ENCODE data around the gene STIMATE.
A peak's percentile ranks its signal among the peaks of the same experiment; 100 is the strongest.

Gene STIMATE

GRCh38 chr3:52893723-52894122 lies 3.6 kb downstream of the STIMATE start:
- no peak for DNase-seq (ENCODE audit: low read depth)

DNA sequence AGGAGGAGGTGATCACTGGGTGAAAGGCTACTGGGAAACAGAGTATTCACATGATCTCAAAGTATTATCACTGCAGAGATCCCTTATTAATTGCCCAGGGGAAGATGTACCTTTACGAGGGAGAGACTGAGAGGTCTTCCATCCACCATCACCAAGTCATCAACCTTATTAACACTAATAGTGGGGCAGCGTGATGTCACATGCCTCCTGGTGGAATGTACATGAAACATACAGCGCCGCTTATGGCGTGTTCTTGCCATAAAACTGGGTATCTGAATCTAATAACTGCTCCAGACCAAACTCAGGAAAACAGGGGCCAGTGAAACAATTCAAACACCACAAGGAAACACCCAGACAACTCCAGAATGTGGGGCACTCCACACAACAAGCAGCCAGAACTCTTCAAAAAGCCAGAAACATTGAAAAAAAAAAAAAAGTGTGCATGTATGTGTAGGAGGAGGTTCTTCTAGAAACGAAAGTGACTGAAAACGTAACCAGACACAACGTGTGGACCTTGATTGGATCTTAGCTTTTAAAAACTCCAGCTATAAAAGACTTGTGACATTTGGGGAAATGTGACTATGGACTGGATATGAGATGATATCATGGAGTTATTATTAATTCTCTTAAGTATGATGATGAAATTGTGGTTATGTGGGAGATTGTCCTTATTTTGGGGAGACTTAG lies 4.6 kb downstream of the STIMATE start:
- no peak for DNase-seq (ENCODE audit: low read depth)

- no peak for DNase-seq (ENCODE audit: low read depth)
Observed at GRCh38 chr3:52892290-52892624, 5.1 kb downstream of the STIMATE start.

GRCh38 chr3:52891615-52892081 lies 5.7 kb downstream of the STIMATE start:
- DNase-seq (ENCODE audit: low read depth): no peak

- DNase-seq (ENCODE audit: low read depth): peak; percentile 20
Observed at GRCh38 chr3:52891164-52891563, 6.2 kb downstream of the STIMATE start.

GRCh38 chr3:52890735-52891134 lies 6.6 kb downstream of the STIMATE start:
- no peak for DNase-seq (ENCODE audit: low read depth)

- no peak for DNase-seq (ENCODE audit: low read depth)
Observed at GRCh38 chr3:52889901-52890300, 7.4 kb downstream of the STIMATE start.

DNA sequence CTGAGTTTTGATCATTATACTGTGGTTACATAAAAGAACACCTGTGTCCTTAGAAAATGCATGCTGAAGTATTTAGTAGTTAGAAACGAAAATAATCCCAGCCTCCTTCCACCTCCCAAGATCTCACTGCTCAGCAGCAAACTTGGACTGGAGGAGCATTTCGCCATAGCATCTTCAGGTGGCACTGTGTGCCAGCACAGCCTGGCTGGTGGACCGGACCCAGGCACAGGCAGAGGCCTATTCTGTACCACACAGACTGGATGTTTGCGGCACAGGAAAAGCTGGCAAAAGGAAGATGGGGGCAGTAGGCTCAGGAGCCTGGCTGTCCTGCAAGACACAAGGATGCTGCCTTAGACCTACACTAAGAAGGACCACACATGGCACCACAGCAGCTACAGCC lies 10.2 kb downstream of the STIMATE start:
- DNase-seq (ENCODE audit: low read depth): no peak

DNA sequence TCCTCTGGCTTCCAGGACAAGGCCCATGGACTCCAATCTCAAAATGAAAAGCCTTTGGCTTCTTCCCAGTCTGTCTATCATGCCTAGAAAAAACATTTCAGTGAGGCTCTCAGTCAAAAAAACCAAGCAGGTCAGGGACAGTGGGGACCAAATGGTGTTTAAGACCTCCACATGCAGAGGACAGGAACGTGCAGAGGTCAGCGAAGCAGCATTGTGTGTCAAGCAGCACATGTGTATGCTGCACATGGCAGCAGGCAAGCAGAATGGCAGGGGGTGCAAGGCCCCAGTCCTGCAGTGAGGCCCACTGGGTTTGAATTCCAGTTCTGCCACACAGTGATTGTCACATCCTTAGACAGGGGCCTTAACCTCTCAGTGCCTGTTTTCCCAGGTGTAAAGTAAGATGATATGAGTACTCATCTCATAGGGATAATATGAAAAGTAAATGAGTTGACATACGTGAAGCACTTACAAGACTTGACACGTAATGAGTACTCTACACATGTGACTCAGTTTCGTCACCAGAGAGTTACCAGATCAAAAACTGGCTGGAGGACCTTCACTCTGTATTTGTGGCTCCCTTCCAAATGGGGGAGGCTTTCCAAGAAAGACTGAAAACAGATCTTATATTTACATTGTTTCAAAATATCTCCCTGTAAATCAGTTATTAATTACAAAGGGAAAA lies 11.2 kb downstream of the STIMATE start:
- no peak for DNase-seq (ENCODE audit: low read depth)

- DNase-seq (ENCODE audit: low read depth): no peak
Observed at GRCh38 chr3:52882377-52882776, 15.0 kb downstream of the STIMATE start.

GRCh38 chr3:52881871-52882270 lies 15.5 kb downstream of the STIMATE start:
- no peak for DNase-seq (ENCODE audit: low read depth)

DNA sequence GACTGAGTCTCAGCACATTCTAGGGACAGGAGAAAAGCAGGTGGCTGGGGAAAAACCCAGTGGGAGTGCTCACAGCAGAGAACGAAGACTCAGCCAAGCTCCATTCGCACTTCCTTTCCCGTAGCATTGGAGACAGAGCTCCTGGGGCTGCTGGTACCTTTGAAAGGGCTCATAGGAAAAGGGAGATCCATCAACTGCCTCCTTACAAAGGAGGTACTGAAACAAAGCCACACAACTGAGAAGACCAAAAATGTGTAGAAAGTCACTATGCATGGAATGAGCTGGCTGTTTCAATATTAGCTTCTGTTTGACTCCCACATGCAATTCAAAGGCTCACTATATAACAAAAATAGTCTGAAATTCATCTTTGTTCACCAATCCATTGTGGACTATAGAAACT lies 16.9 kb downstream of the STIMATE start:
- no peak for DNase-seq (ENCODE audit: low read depth)

DNA sequence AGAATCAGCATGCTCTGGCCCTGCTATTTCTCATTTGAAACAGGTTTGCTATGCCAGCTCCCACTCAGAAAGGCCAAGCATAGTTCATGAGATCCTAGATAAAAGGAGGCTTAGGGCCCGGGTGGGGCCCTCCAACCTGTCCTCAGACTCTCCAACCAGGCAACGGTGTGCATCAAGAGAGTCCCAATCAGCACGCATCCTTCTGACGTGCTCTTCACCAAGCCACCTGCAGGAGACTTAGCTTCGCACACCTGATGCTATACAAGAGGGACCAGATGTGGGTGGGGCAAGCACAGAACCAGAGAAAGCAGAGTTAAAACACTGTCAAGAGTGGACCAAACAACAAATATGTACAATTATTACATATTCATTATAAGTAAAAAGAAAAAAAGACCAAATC lies 17.3 kb downstream of the STIMATE start:
- no peak for DNase-seq (ENCODE audit: low read depth)

DNA sequence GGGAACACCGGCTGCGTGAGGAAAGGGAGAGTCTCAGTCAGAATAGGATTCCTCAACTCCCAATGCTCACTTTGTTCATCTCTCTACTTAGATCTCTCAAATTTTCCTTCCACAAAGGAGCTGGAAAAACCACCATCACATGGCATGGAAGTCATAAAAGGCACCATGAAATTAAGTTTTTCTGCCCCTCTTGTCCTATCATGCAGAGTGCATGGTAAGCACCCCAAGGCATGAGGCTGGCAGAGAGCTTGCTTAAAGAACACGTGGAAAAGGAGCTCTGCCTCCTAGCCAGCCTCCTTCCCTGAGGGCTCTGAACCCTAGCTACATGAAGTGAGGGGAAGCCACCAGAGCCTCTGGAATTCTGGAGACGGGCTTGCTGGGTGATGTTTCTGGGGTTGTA lies 17.8 kb downstream of the STIMATE start:
- no peak for DNase-seq (ENCODE audit: low read depth)

DNA sequence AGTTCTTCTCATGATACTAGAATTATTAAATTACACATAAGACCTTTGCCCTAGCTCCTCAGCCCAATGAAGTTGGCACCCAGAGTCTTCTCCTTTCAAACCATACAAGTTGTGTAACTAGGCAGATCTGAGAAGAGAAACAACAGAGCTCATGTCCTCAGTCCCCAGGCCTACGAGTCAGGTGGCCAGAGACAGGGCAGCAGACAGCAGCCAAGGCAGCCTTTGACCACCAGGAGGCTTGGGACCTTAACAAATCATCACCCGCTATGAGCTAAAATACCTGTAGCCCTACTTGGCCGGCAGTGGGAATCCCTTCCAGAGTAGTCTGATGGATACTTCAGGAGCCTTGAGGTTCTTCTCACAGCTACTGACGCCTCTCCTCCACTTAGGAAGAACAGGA lies 18.3 kb downstream of the STIMATE start:
- DNase-seq (ENCODE audit: low read depth): no peak

DNA sequence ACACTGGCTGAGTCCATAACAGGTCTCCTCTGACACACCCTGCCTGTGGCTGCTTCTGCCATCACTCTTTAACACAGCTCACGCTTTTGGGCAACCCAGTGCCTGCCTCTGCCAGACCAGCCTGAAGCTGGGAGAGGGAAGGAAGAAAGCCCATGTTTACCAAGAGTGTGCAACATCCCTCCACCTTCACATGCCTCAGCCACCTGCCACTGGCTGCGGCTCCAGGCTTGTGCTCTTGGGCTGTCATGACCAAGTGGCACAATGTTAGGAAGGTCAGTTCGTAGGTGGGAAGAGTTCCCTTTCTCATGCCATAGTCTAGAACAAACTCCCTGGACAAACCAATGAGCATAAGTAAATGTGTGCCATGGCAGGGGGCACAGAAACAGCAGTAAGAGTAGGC lies 20.3 kb downstream of the STIMATE start:
- DNase-seq (ENCODE audit: low read depth): no peak

DNA sequence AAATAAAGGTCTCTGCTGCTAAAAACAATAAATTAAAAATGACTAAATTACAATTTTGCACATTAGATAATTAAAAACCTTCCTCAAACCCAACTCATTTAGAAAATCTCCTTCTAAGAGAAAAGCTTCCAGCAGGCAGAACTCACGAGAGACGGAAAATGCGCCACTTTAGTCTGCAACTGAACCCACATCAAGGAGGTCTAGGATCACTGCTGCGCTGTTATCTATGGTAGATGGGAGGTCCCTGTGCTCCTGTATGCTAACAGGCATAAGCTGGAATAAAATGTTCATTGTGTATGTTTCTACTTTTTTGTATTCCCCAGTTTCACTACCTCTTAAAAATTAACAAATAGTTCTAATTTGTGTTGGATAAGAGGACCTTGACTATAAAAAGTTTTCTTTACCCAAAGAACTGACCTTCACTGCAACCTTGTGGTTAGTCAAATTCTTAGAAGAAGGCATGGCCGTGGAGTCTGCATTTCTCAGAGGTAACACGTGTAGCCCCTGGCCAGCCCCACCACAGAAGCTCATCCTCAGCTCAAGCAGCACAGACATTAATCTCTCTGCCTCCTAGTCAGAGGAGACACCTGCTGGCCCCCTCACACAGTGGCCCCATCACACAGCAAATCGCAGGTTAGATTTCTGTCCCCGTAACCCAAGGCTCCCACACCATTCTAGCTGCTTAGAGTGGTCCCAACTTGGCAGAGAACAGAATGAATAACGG lies 22.3 kb downstream of the STIMATE start:
- DNase-seq (ENCODE audit: low read depth): no peak

DNA sequence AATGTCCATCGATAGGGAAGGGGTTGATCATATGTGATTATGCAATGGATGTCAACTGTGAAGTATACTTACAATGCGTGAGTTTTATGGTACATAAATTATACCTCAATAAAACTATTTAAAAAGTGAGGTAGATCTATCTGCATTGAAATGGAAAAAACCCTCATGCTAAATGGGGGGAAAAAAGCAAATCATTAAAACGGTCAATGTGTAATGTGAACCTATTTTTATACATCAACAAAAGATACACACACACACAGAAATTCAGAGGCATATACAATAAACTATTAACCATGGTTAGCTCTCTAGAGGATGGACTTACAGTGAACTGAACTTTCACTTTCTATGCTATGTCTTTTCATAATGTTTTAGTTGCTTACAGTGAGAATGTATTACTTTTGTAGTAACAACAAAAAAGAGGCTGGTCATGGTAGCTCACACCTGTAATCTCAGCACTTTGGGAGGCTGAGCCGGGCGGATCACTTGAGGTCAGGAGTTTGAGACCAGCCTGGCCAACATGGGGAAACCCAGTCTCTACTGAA lies 23.1 kb downstream of the STIMATE start:
- no peak for DNase-seq (ENCODE audit: low read depth)

- no peak for DNase-seq (ENCODE audit: low read depth)
Observed at GRCh38 chr3:52873433-52874159, 23.8 kb downstream of the STIMATE start.

DNA sequence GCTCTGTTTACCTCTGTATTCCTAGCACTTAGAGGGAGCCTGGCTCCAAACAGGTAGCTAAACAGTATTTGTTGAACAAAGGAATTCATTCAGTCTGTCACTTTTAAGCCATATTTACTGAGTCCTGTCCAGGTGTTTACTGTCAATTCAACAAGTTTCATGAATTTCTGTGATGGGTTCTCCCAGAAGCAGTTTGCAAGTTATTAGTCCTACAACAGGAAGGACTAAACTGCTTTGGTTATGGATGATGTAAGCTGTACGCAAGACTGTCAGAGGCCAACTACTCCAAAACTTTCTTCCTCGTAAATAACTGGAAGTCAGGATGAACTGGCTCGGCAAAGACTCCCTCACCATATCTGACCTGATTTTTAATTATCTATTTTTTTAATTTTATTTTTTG lies 25.1 kb downstream of the STIMATE start:
- no peak for DNase-seq (ENCODE audit: low read depth)

DNA sequence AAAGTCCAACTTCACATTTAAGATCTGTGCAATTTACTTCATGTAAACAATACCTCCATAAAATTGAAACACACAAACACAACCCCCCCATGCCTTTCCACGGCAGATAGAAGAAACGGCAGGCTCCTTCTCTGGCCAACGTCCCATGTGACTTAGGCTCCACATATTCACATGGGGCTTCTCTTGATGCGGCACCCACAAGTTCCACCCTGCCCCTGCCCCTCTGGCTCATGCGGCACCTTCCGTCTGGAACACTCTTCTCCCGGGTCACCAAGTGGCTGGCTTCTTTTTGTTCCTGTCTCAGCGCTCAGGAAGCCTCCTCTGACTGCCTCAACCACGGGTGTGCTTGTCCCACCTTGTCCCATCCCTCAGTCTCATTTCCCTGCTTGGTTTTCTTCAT lies 25.6 kb downstream of the STIMATE start:
- no peak for DNase-seq (ENCODE audit: low read depth)

DNA sequence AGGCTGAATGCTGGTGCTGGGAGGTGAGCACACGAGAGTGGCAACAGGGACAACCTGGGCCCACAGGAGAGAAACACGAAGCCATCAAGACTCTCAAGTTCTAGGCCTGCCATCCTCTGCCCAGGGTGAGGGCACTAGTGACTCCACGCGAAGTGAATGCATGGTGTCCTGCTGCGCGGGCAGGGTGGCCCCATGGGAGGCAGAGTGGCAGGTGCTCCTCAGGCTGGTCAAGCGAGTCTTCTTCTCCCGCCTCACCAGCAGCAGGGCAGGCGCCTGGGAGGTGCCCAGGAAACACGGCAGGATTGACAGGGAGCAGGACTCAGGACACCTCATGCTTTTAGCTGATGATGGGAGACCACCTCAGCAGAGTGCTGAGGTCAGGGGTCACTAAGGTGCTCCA lies 26.9 kb downstream of the STIMATE start:
- no peak for DNase-seq (ENCODE audit: low read depth)
